ENCODE data around the gene IGSF6. TPM values are rescaled to one million over a fixed set of nuclear protein-coding genes. Genes with fewer than 3 reads are reported as not detected.
"Not testable (repeated sequence)": the region's sequence is repeated elsewhere in the genome, so short reads cannot be mapped to it uniquely, and the experiment has no call there.

Gene IGSF6
- total and polyA plus RNA-seq, 2 of the 8 experiments (the other 6 are each of a cell fraction or from before 2014, with no cell fraction given) = not detected

GRCh38 chr16:21683184-21683583, 30.8 kb upstream of the IGSF6 start:
- no peaks in the 10 kb centered on the region for H3K4me1 ChIP-seq (replicated peaks in 1 of 4; ENCODE audit: control insufficient read depth in 3 of 4, insufficient read depth in 4 of 4, low read length in 3 of 4)

GRCh38 chr16:21680714-21681113, 28.3 kb upstream of the IGSF6 start:
- H2BK12ac ChIP-seq (ENCODE audit: low read depth, low read length); H2BK120ac ChIP-seq (replicated peaks; ENCODE audit: low read depth, low read length); FAIRE-seq; H3K4me2 ChIP-seq (ENCODE audit: insufficient read depth in 1 of 2, low read depth in 2 of 2, low read length in 2 of 2); H4K5ac ChIP-seq (ENCODE audit: insufficient read length, low read depth, low read length); H2BK20ac ChIP-seq (ENCODE audit: low read length); H3K56ac ChIP-seq (replicated peaks; ENCODE audit: insufficient read length, low read depth, low read length); H3K27ac ChIP-seq (ENCODE audit: low read depth, low read length); H4K20me1 ChIP-seq (replicated peaks in 1 of 2; ENCODE audit: control insufficient read depth in 1 of 2, insufficient read depth in 2 of 2, low read length in 2 of 2); H2BK15ac ChIP-seq (ENCODE audit: low read length); POLR2A ChIA-PET (ENCODE audit: partially characterized antibody); H3K36me3 ChIP-seq (ENCODE audit: control insufficient read depth in 2 of 4, insufficient read depth in 4 of 4, low read length in 3 of 4); H3K18ac ChIP-seq (ENCODE audit: extremely low read depth, low read length); H3K79me2 ChIP-seq (ENCODE audit: control insufficient read depth in 1 of 2, insufficient read depth in 2 of 2, low read length in 2 of 2); H3K4me1 ChIP-seq (replicated peaks in 1 of 4; ENCODE audit: control insufficient read depth in 3 of 4, insufficient read depth in 4 of 4, low read length in 3 of 4); H2AK5ac ChIP-seq (ENCODE audit: low read depth, low read length); H3K79me1 ChIP-seq (ENCODE audit: low read depth, low read length); H3K9ac ChIP-seq (replicated peaks in 1 of 4; ENCODE audit: extremely low read depth in 1 of 4, low read depth in 3 of 4, low read length in 3 of 4); H3K4me3 ChIP-seq (ENCODE audit: extremely low read depth in 1 of 4, insufficient read depth in 2 of 4, low read depth in 3 of 4, low read length in 4 of 4); H3K9me3 ChIP-seq (ENCODE audit: insufficient read depth in 2 of 2, low read depth in 1 of 2, low read length in 1 of 2); H2BK5ac ChIP-seq (ENCODE audit: low read depth, low read length); H4K8ac ChIP-seq (ENCODE audit: extremely low read depth, insufficient read depth, low read length); H3K4ac ChIP-seq (replicated peaks; ENCODE audit: insufficient read length, low read depth, low read length); H3K23ac ChIP-seq (ENCODE audit: insufficient read length); H3K27me3 ChIP-seq (replicated peaks in 1 of 4; ENCODE audit: control insufficient read depth in 3 of 4, extremely low read depth in 1 of 4, insufficient read depth in 3 of 4, low read length in 3 of 4); H3K14ac ChIP-seq (ENCODE audit: insufficient read length); H4K91ac ChIP-seq (replicated peaks; ENCODE audit: insufficient read length, low read length); H3K23me2 ChIP-seq (ENCODE audit: low read depth, low read length); H2AFZ ChIP-seq (ENCODE audit: low read length); DNase-seq (ENCODE audit: low read depth in 1 of 2, low spot score in 2 of 2): not testable (repeated sequence)
- CTCF ChIA-PET (ENCODE audit: partially characterized antibody) = interaction anchor here (1.1 to 8.6 kb wide), 6 partner anchors 16 to 54 kb away, joined by 3 to 93 read pairs (median 4); partner anchors contain the start of gene OTOA
- 88% methylated on average over 5 of the region's 5 CpGs; no CpG with 5 or more reads in 1 of the 2 experiments for WGBS, 2 experiments (ENCODE audit: extremely low coverage in 1 of 2, insufficient coverage in 1 of 2, insufficient read length in 1 of 2, insufficient replicate concordance in 2 of 2, low coverage in 1 of 2, low lambda C conversion rate in 2 of 2, missing lambda C conversion rate in 1 of 2)

More at GRCh38 chr16:21683184-21683583, 30.8 kb upstream of the IGSF6 start:
- Histone ChIP-seq H3K23me2 (ENCODE audit: low read depth, low read length) (no peaks in the 10 kb centered on the region; the same call in 1 of the 2 replicates), H3K23ac (ENCODE audit: insufficient read length) (no peak overlapping the region), H2AK5ac (ENCODE audit: low read depth, low read length) (no peak overlapping the region), H3K79me2 (ENCODE audit: control insufficient read depth in 1 of 2, insufficient read depth in 2 of 2, low read length in 2 of 2) (no peaks in the 10 kb centered on the region), H3K18ac (ENCODE audit: extremely low read depth, low read length) (no peak overlapping the region), H3K36me3 (ENCODE audit: control insufficient read depth in 2 of 4, insufficient read depth in 4 of 4, low read length in 3 of 4) (no peaks in the 10 kb centered on the region), H2AFZ (ENCODE audit: low read length) (no peak overlapping the region), H3K4me3 (ENCODE audit: extremely low read depth in 1 of 4, insufficient read depth in 2 of 4, low read depth in 3 of 4, low read length in 4 of 4) (no peak overlapping the region), H4K91ac (replicated peaks; ENCODE audit: insufficient read length, low read length) (no peak overlapping the region), H2BK120ac (replicated peaks; ENCODE audit: low read depth, low read length) (no peak overlapping the region), H3K14ac (ENCODE audit: insufficient read length) (no peak overlapping the region), H3K4me2 (ENCODE audit: insufficient read depth in 1 of 2, low read depth in 2 of 2, low read length in 2 of 2) (no peak overlapping the region), H2BK5ac (ENCODE audit: low read depth, low read length) (no peak overlapping the region), H4K8ac (ENCODE audit: extremely low read depth, insufficient read depth, low read length) (no peak overlapping the region), H3K27me3 (replicated peaks in 1 of 4; ENCODE audit: control insufficient read depth in 3 of 4, extremely low read depth in 1 of 4, insufficient read depth in 3 of 4, low read length in 3 of 4) (no peaks in the 10 kb centered on the region), H2BK12ac (ENCODE audit: low read depth, low read length) (no peak overlapping the region), H3K4ac (replicated peaks; ENCODE audit: insufficient read length, low read depth, low read length) (no peak overlapping the region), H2BK15ac (ENCODE audit: low read length) (no peak overlapping the region), H3K9me3 (ENCODE audit: insufficient read depth in 2 of 2, low read depth in 1 of 2, low read length in 1 of 2) (no peaks in the 10 kb centered on the region), H4K20me1 (replicated peaks in 1 of 2; ENCODE audit: control insufficient read depth in 1 of 2, insufficient read depth in 2 of 2, low read length in 2 of 2) (no peaks in the 10 kb centered on the region), H3K9ac (replicated peaks in 1 of 4; ENCODE audit: extremely low read depth in 1 of 4, low read depth in 3 of 4, low read length in 3 of 4) (no peak overlapping the region), H3K27ac (ENCODE audit: low read depth, low read length) (no peak overlapping the region), H4K5ac (ENCODE audit: insufficient read length, low read depth, low read length) (no peak overlapping the region), H3K56ac (replicated peaks; ENCODE audit: insufficient read length, low read depth, low read length) (no peak overlapping the region), H2BK20ac (ENCODE audit: low read length) (no peak overlapping the region), H3K79me1 (ENCODE audit: low read depth, low read length) (no peaks in the 10 kb centered on the region)
- TF ChIP-seq BRCA1 (IDR thresholded peaks at IDR 0.05; ENCODE audit: low read depth, low read length) (no peak), MAFK (IDR thresholded peaks at IDR 0.05; ENCODE audit: low read depth, low read length) (0 out of 2 replicates have a peak, but pooled peaks have one; percentile 18)
- CTCF ChIA-PET (ENCODE audit: partially characterized antibody) = interaction anchor here (0.7 to 8.6 kb wide), 11 partner anchors 11 to 1695 kb away, joined by 3 to 93 read pairs (median 5); no protein-coding TSS in a partner anchor
- 83% methylated on average over 3 of the region's 3 CpGs; no CpG with 5 or more reads in 1 of the 2 experiments for WGBS, 2 experiments (ENCODE audit: extremely low coverage in 1 of 2, insufficient coverage in 1 of 2, insufficient read length in 1 of 2, insufficient replicate concordance in 2 of 2, low coverage in 1 of 2, low lambda C conversion rate in 2 of 2, missing lambda C conversion rate in 1 of 2)
- POLR2A ChIA-PET (ENCODE audit: partially characterized antibody) = interaction anchor here (0.7 kb wide), 1 partner anchor 29 kb away, joined by 4 read pairs; no protein-coding TSS in a partner anchor
- FAIRE-seq = no peak
- no peak for DNase-seq (ENCODE audit: low read depth in 1 of 2, low spot score in 2 of 2)
